Loucy (cell line): ENCODE results near the gene TMC3.

Experiments used
- H2AFZ ChIP-seq: fragments of 200-600 bp; sonication (generic); 2 replicates; pipeline ENCODE4 v1.6.0; 2016; ENCODE audit warnings: antibody characterized with exemption, mild to moderate bottlenecking, low read length, moderate library complexity
- H3F3A ChIP-seq: fragments of 200-600 bp; 2 replicates; pipeline ENCODE4 v1.6.0; 2016; ENCODE audit warnings: antibody characterized with exemption, low read depth, mild to moderate bottlenecking
- H3K27me3 ChIP-seq: fragments of 200-600 bp; sonication (generic); 2 replicates; pipeline ENCODE4 v1.6.1; 2014; ENCODE audit warnings: low read length, mild to moderate bottlenecking; ENCODE audit not compliant: insufficient read depth, poor library complexity, severe bottlenecking
- H3K36me3 ChIP-seq: fragments of 200-600 bp; sonication (generic); 2 replicates; pipeline ENCODE4 v1.6.1; 2016; ENCODE audit warnings: low read length; ENCODE audit not compliant: insufficient read depth
- H3K4me1 ChIP-seq: fragments of 200-600 bp; sonication (generic); 2 replicates; pipeline ENCODE4 v1.5.1; 2014; ENCODE audit warnings: low read length, mild to moderate bottlenecking; ENCODE audit not compliant: insufficient read depth, poor library complexity, severe bottlenecking
- H3K4me2 ChIP-seq: fragments of 200-600 bp; sonication (generic); 2 replicates; pipeline ENCODE4 v1.6.0; 2014; ENCODE audit warnings: antibody characterized with exemption, low read length, low read depth, mild to moderate bottlenecking; ENCODE audit not compliant: poor library complexity, severe bottlenecking
- H3K4me3 ChIP-seq: fragments of 200-600 bp; sonication (generic); 2 replicates; pipeline ENCODE4 v1.5.1; 2014; ENCODE audit warnings: low read length, mild to moderate bottlenecking, mixed read lengths; ENCODE audit not compliant: poor library complexity, severe bottlenecking
- H3K79me2 ChIP-seq: fragments of 200-600 bp; sonication (generic); 2 replicates; pipeline ENCODE4 v1.6.1; 2014; ENCODE audit warnings: low read length; ENCODE audit not compliant: insufficient read depth
- H3K9ac ChIP-seq: fragments of 200-600 bp; sonication (generic); 2 replicates; pipeline ENCODE4 v1.6.0; 2014; ENCODE audit warnings: mild to moderate bottlenecking, low read depth, low read length, moderate library complexity; ENCODE audit not compliant: poor library complexity, severe bottlenecking
- H3K9me2 ChIP-seq: fragments of 200-600 bp; sonication (generic); replicated peaks from 2 replicates; pipeline ENCODE4 v1.6.1; 2016; ENCODE audit warnings: low read depth, low read length, mixed read lengths
- H3K9me3 ChIP-seq: fragments of 200-600 bp; sonication (generic); 2 replicates; pipeline ENCODE4 v1.6.1; 2014; ENCODE audit warnings: mild to moderate bottlenecking, antibody characterized with exemption, low read length, low read depth; ENCODE audit not compliant: insufficient read depth
- H4K20me1 ChIP-seq: fragments of 200-600 bp; sonication (generic); 2 replicates; pipeline ENCODE4 v1.6.0; 2014; ENCODE audit warnings: antibody characterized with exemption, low read length, mild to moderate bottlenecking; ENCODE audit not compliant: insufficient read depth, poor library complexity, severe bottlenecking
- CTCF ChIP-seq: fragments of 200-600 bp; sonication (generic); conservative IDR thresholded peaks from 2 replicates; pipeline ENCODE4 v1.5.1; 2014; ENCODE audit warnings: mild to moderate bottlenecking, antibody characterized with exemption, low read length
- EZH2phosphoT487 ChIP-seq: fragments of 200-600 bp; IDR thresholded peaks from 2 replicates; pipeline ENCODE4 v1.6.1; 2018; ENCODE audit warnings: antibody characterized with exemption, mild to moderate bottlenecking, moderate library complexity, borderline replicate concordance

TMC3 gene

GRCh38 chr15:81311752-81312464 lies 62.1 kb downstream of the TMC3 start:
- H3K79me2 ChIP-seq = no peaks in the 10 kb centered on the region
- H3K27me3 ChIP-seq = no peaks in the 10 kb centered on the region
- no peaks in the 10 kb centered on the region for H3F3A ChIP-seq
- no peak overlapping the region for H3K9ac ChIP-seq
- H4K20me1 ChIP-seq = no peaks in the 10 kb centered on the region
- H3K4me2 ChIP-seq = no peak overlapping the region
- H3K9me3 ChIP-seq = no peaks in the 10 kb centered on the region
- no peak for TF ChIP-seq EZH2phosphoT487
- no peak for TF ChIP-seq CTCF
- no peaks in the 10 kb centered on the region for H3K4me1 ChIP-seq
- H3K36me3 ChIP-seq = peaks cover 47% of the 10 kb centered on the region; the same call in 1 of the 2 replicates
- H3K9me2 ChIP-seq = no peaks in the 10 kb centered on the region
- H3K4me3 ChIP-seq = no peak overlapping the region
- no peak overlapping the region for H2AFZ ChIP-seq

GRCh38 chr15:81310480-81310879 lies 63.5 kb downstream of the TMC3 start:
- no peak for TF ChIP-seq CTCF
- no peak for TF ChIP-seq EZH2phosphoT487
- Histone ChIP-seq H3K4me2 (no peak overlapping the region), H3K79me2 (peaks cover 10% of the 10 kb centered on the region; the same call in 1 of the 2 replicates)

GRCh38 chr15:81309647-81310450 lies 64.2 kb downstream of the TMC3 start:
- TF ChIP-seq CTCF (no peak), EZH2phosphoT487 (no peak)
- no peaks in the 10 kb centered on the region for H3F3A ChIP-seq
- no peak overlapping the region for H3K9ac ChIP-seq
- peaks cover 68% of the 10 kb centered on the region; the same call in 1 of the 2 replicates for H3K36me3 ChIP-seq
- no peaks in the 10 kb centered on the region for H3K9me2 ChIP-seq
- H2AFZ ChIP-seq = no peak overlapping the region
- H3K4me1 ChIP-seq = peaks cover 2% of the 10 kb centered on the region
- H3K4me2 ChIP-seq = no peak overlapping the region
- no peaks in the 10 kb centered on the region for H3K9me3 ChIP-seq
- no peaks in the 10 kb centered on the region for H3K27me3 ChIP-seq
- H4K20me1 ChIP-seq = no peaks in the 10 kb centered on the region
- no peak overlapping the region for H3K4me3 ChIP-seq
- peaks cover 16% of the 10 kb centered on the region; the same call in 1 of the 2 replicates for H3K79me2 ChIP-seq

More at GRCh38 chr15:81310480-81310879, 63.5 kb downstream of the TMC3 start:
- H3F3A ChIP-seq = no peaks in the 10 kb centered on the region
- no peak overlapping the region for H3K4me3 ChIP-seq
- H3K36me3 ChIP-seq = peaks cover 62% of the 10 kb centered on the region; the same call in 1 of the 2 replicates
- H3K9me2 ChIP-seq = no peaks in the 10 kb centered on the region
- H3K9me3 ChIP-seq = no peaks in the 10 kb centered on the region
- no peaks in the 10 kb centered on the region for H4K20me1 ChIP-seq
- no peaks in the 10 kb centered on the region for H3K4me1 ChIP-seq
- no peak overlapping the region for H2AFZ ChIP-seq
- no peaks in the 10 kb centered on the region for H3K27me3 ChIP-seq
- no peak overlapping the region for H3K9ac ChIP-seq
